Caco-2 (cell line): ENCODE measurements around the gene ZIC2. TPM values are rescaled to one million over a fixed set of nuclear protein-coding genes. Genes with fewer than 3 reads are reported as not detected.

Experiments used
- BruUV-seq: library from RNA; stranded (reverse); fragments of 400-500 nt; replicated peaks from 2 replicates; lab custom pipeline; 2021; lab: Mats Ljungman, UMichigan
- CTCF ChIA-PET: fragments of 300-600 bp; sonication (Branson Sonifier 250); formaldehyde crosslinking; loops from one replicate; lab custom pipeline; 2022; ENCODE audit warnings: antibody characterized with exemption; lab: Charles Lee
- POLR2A ChIA-PET: fragments of 300-600 bp; sonication (Branson Sonifier 250); formaldehyde crosslinking; loops from one replicate; lab custom pipeline; 2022; ENCODE audit warnings: antibody characterized with exemption; lab: Charles Lee
- DNase-seq, 2 experiments: peaks; one replicate each; pipeline versions ENCODE4 v3.0.0 to v3.0.0-alpha.2; 2020 to 2022
- H3K27me3 ChIP-seq: replicated peaks from 2 replicates; pipeline ENCODE4 v1.6.0; 2011; ENCODE audit warnings: low read length; ENCODE audit not compliant: control insufficient read depth, insufficient read depth
- H3K36me3 ChIP-seq: 2 replicates; pipeline ENCODE4 v1.5.1; 2011; ENCODE audit warnings: low read length; ENCODE audit not compliant: control insufficient read depth, insufficient read depth
- H3K4me1 ChIP-seq: fragments of 250-450 bp; sonication (Bioruptor Pico); 2 replicates; pipeline ENCODE4 v1.5.1; 2020; ENCODE audit warnings: mild to moderate bottlenecking
- H3K4me3 ChIP-seq: 2 replicates; pipeline ENCODE4 v1.5.1; 2011; ENCODE audit warnings: low read depth, mild to moderate bottlenecking, control low read depth, low read length
- H3K9me3 ChIP-seq: fragments of 250-450 bp; sonication (Bioruptor Pico); 2 replicates; pipeline ENCODE4 v1.5.1; 2020; ENCODE audit warnings: mild to moderate bottlenecking, moderate library complexity
- H3K27ac Mint-ChIP-seq: one replicate; pipeline ENCODE4 v1.8.0; 2022; ENCODE audit warnings: mixed read lengths; ENCODE audit not compliant: unreplicated experiment
- H3K27me3 Mint-ChIP-seq: one replicate; pipeline ENCODE4 v1.8.0; 2022; ENCODE audit warnings: mixed read lengths; ENCODE audit not compliant: insufficient read depth, unreplicated experiment
- H3K36me3 Mint-ChIP-seq: one replicate; pipeline ENCODE4 v1.8.0; 2022; ENCODE audit warnings: mild to moderate bottlenecking, mixed read lengths; ENCODE audit not compliant: insufficient read depth, unreplicated experiment
- H3K4me1 Mint-ChIP-seq: one replicate; pipeline ENCODE4 v1.8.0; 2022; ENCODE audit warnings: low read depth, mixed read lengths; ENCODE audit not compliant: unreplicated experiment
- H3K4me3 Mint-ChIP-seq: one replicate; pipeline ENCODE4 v1.8.0; 2022; ENCODE audit warnings: mild to moderate bottlenecking, moderate library complexity, mixed read lengths; ENCODE audit not compliant: unreplicated experiment
- H3K9me3 Mint-ChIP-seq: one replicate; pipeline ENCODE4 v1.8.0; 2022; ENCODE audit warnings: mixed read lengths; ENCODE audit not compliant: unreplicated experiment
- CTCF ChIP-seq, 2 experiments: fragments of 200-600 bp in 1 of 2; IDR thresholded peaks; 1 replicate in 1 of 2; 2 replicates in 1 of 2; pipeline versions ENCODE4 v1.5.1 to v1.8.0; 2011 to 2022; ENCODE audit warnings: antibody characterized with exemption in 1 of 2, control low read depth in 1 of 2, inconsistent platforms in 1 of 2, low read depth in 1 of 2, low read length in 1 of 2, mild to moderate bottlenecking in 1 of 2, moderate library complexity in 1 of 2; ENCODE audit not compliant: insufficient read depth in 1 of 2, severe bottlenecking in 1 of 2, unreplicated experiment in 1 of 2
- intact Hi-C: fragments of 100-400 bp; cut with micrococcal nuclease; formaldehyde crosslinking; loops from one replicate; pipeline ENCODE4 v1.10.0; 2022; ENCODE audit not compliant: unreplicated experiment
- total RNA-seq: library from RNA; stranded (reverse); gene quantifications from 2 replicates; pipeline ENCODE4 v1.2.3, GENCODE V29; 2022

ZIC2 gene
- total RNA-seq, 1 experiment from 2014 or later, result 1.3 TPM

GRCh38 chr13:99953138-99953755 lies 28.3 kb upstream of the ZIC2 start:
- no peaks in the 10 kb centered on the region for H3K36me3 Mint-ChIP-seq
- peaks cover 5% of the 10 kb centered on the region for H3K27me3 Mint-ChIP-seq
- intact Hi-C loops, result no loop called here
- no peak overlapping the region for H3K4me3 Mint-ChIP-seq
- ChIA-PET CTCF (no interaction called here), POLR2A (no interaction called here)
- no peak overlapping the region for H3K27ac Mint-ChIP-seq
- no peak for TF ChIP-seq CTCF (IDR thresholded peaks at IDR 0.05; ENCODE audit: insufficient read depth in 1 of 2, low read depth in 1 of 2, low read length in 1 of 2, severe bottlenecking in 1 of 2, unreplicated experiment in 1 of 2)
- H3K4me1 Mint-ChIP-seq, result no peaks in the 10 kb centered on the region
- Histone ChIP-seq H3K9me3 (no peaks in the 10 kb centered on the region), H3K4me1 (0 out of 2 replicates have a peak, but pooled peaks cover 5% of the 10 kb centered on the region), H3K4me3 (no peak overlapping the region), H3K27me3 (no peaks in the 10 kb centered on the region), H3K36me3 (no peaks in the 10 kb centered on the region)
- no TSS peak for BruUV-seq
- no peak for DNase-seq
- H3K9me3 Mint-ChIP-seq, result no peaks in the 10 kb centered on the region

GRCh38 chr13:99955107-99955746 lies 26.4 kb upstream of the ZIC2 start:
- Histone ChIP-seq H3K4me3 (no peak overlapping the region), H3K27me3 (no peaks in the 10 kb centered on the region), H3K36me3 (no peaks in the 10 kb centered on the region), H3K4me1 (0 out of 2 replicates have a peak, but pooled peaks cover 5% of the 10 kb centered on the region), H3K9me3 (no peaks in the 10 kb centered on the region)
- DNase-seq, result no peak
- ChIA-PET CTCF (no interaction called here), POLR2A (no interaction called here)
- no peak overlapping the region for H3K4me3 Mint-ChIP-seq
- H3K27me3 Mint-ChIP-seq, result peaks cover 2% of the 10 kb centered on the region
- H3K4me1 Mint-ChIP-seq, result no peaks in the 10 kb centered on the region
- TF ChIP-seq CTCF (IDR thresholded peaks at IDR 0.05; ENCODE audit: insufficient read depth in 1 of 2, low read depth in 1 of 2, low read length in 1 of 2, severe bottlenecking in 1 of 2, unreplicated experiment in 1 of 2), result no peak
- H3K36me3 Mint-ChIP-seq, result no peaks in the 10 kb centered on the region
- H3K9me3 Mint-ChIP-seq, result no peaks in the 10 kb centered on the region
- intact Hi-C loops, result no loop called here
- BruUV-seq, result no TSS peak
- no peak overlapping the region for H3K27ac Mint-ChIP-seq

- H3K27me3 Mint-ChIP-seq, result peaks cover 2% of the 10 kb centered on the region
- TF ChIP-seq CTCF (IDR thresholded peaks at IDR 0.05; ENCODE audit: insufficient read depth in 1 of 2, low read depth in 1 of 2, low read length in 1 of 2, severe bottlenecking in 1 of 2, unreplicated experiment in 1 of 2), result no peak
- peak overlapping the region; percentile 57 for H3K4me3 Mint-ChIP-seq
- ChIA-PET POLR2A (no interaction called here), CTCF (no interaction called here)
- no peaks in the 10 kb centered on the region for H3K9me3 ChIP-seq
- no peaks in the 10 kb centered on the region for H3K27me3 ChIP-seq
- H3K36me3 ChIP-seq, result no peaks in the 10 kb centered on the region
- no peak overlapping the region for H3K27ac Mint-ChIP-seq
- intact Hi-C loops, result no loop called here
- H3K9me3 Mint-ChIP-seq, result no peaks in the 10 kb centered on the region
- no peak for DNase-seq
- no peaks in the 10 kb centered on the region for H3K36me3 Mint-ChIP-seq
- H3K4me1 ChIP-seq, result 0 out of 2 replicates have a peak, but pooled peaks cover 5% of the 10 kb centered on the region
- no peak overlapping the region for H3K4me3 ChIP-seq
- no TSS peak for BruUV-seq
- no peaks in the 10 kb centered on the region for H3K4me1 Mint-ChIP-seq
Observed at GRCh38 chr13:99955747-99956472, 25.7 kb upstream of the ZIC2 start.
